ENCODE results near the gene CD248.
A peak's percentile ranks its signal among the peaks of the same experiment; 100 is the strongest.

Gene CD248

GRCh38 chr11:66333896-66334604 lies 17.2 kb upstream of the CD248 start:
- ATAC-seq (ENCODE audit: low read depth): no peak
- H3K36me3 ChIP-seq (ENCODE audit: low read depth): peaks cover 49% of the 10 kb centered on the region
- H3K4me1 ChIP-seq (ENCODE audit: insufficient read depth, poor library complexity, severe bottlenecking): peaks cover 32% of the 10 kb centered on the region
- no peaks in the 10 kb centered on the region for H3K9me3 ChIP-seq (ENCODE audit: severe bottlenecking)
- H3K27ac ChIP-seq (ENCODE audit: poor library complexity, severe bottlenecking): peak overlapping the region; percentile 95
- no peaks in the 10 kb centered on the region for H3K27me3 ChIP-seq (ENCODE audit: insufficient read depth, poor library complexity, severe bottlenecking)
- no peak for DNase-seq (ENCODE audit: low spot score)
- TF ChIP-seq CTCF (IDR thresholded peaks at IDR 0.05; ENCODE audit: poor library complexity, severe bottlenecking): no peak
- no peak overlapping the region for H3K4me3 ChIP-seq (ENCODE audit: severe bottlenecking)

- ATAC-seq (ENCODE audit: low read depth): no peak
- Histone ChIP-seq H3K27ac (ENCODE audit: poor library complexity, severe bottlenecking) (no peak overlapping the region), H3K4me3 (ENCODE audit: severe bottlenecking) (no peak overlapping the region), H3K36me3 (ENCODE audit: low read depth) (peaks cover 43% of the 10 kb centered on the region), H3K9me3 (ENCODE audit: severe bottlenecking) (no peaks in the 10 kb centered on the region), H3K27me3 (ENCODE audit: insufficient read depth, poor library complexity, severe bottlenecking) (no peaks in the 10 kb centered on the region), H3K4me1 (ENCODE audit: insufficient read depth, poor library complexity, severe bottlenecking) (peaks cover 29% of the 10 kb centered on the region)
- TF ChIP-seq CTCF (IDR thresholded peaks at IDR 0.05; ENCODE audit: poor library complexity, severe bottlenecking): no peak
- DNase-seq (ENCODE audit: low spot score): peak; percentile 59
Measured at GRCh38 chr11:66333220-66333877, 16.5 kb upstream of the CD248 start.

GRCh38 chr11:66332371-66333219 lies 15.8 kb upstream of the CD248 start:
- Histone ChIP-seq H3K36me3 (ENCODE audit: low read depth) (peaks cover 42% of the 10 kb centered on the region), H3K4me3 (ENCODE audit: severe bottlenecking) (no peak overlapping the region), H3K27me3 (ENCODE audit: insufficient read depth, poor library complexity, severe bottlenecking) (no peaks in the 10 kb centered on the region), H3K4me1 (ENCODE audit: insufficient read depth, poor library complexity, severe bottlenecking) (peaks cover 30% of the 10 kb centered on the region), H3K27ac (ENCODE audit: poor library complexity, severe bottlenecking) (no peak overlapping the region), H3K9me3 (ENCODE audit: severe bottlenecking) (no peaks in the 10 kb centered on the region)
- TF ChIP-seq CTCF (IDR thresholded peaks at IDR 0.05; ENCODE audit: poor library complexity, severe bottlenecking): no peak
- peak; percentile 36 for DNase-seq (ENCODE audit: low spot score)
- no peak for ATAC-seq (ENCODE audit: low read depth)

- Histone ChIP-seq H3K27ac (ENCODE audit: poor library complexity, severe bottlenecking) (no peak overlapping the region), H3K4me1 (ENCODE audit: insufficient read depth, poor library complexity, severe bottlenecking) (peaks cover 30% of the 10 kb centered on the region), H3K36me3 (ENCODE audit: low read depth) (peaks cover 37% of the 10 kb centered on the region), H3K27me3 (ENCODE audit: insufficient read depth, poor library complexity, severe bottlenecking) (no peaks in the 10 kb centered on the region), H3K4me3 (ENCODE audit: severe bottlenecking) (no peak overlapping the region), H3K9me3 (ENCODE audit: severe bottlenecking) (no peaks in the 10 kb centered on the region)
- DNase-seq (ENCODE audit: low spot score) (peak; percentile 42), ATAC-seq (ENCODE audit: low read depth) (no peak)
- no peak for TF ChIP-seq CTCF (IDR thresholded peaks at IDR 0.05; ENCODE audit: poor library complexity, severe bottlenecking)
Measured at GRCh38 chr11:66331542-66332370, 14.9 kb upstream of the CD248 start.
